SK-N-SH treated with all-trans-retinoic acid at 6 μM for 48 hours (cell line): Measurements from ENCODE around the gene HSF2.

Experiments
- ATAC-seq: fragments of 200-7000 bp; cut with Tn5 transposase; 3 replicates; pipeline ENCODE4 v1.9.1; 2020; ENCODE audit warnings: mild to moderate bottlenecking, moderate library complexity
- ARNTL ChIP-seq: fragments of 450-650 bp; formaldehyde crosslinking; IDR thresholded peaks from 2 replicates; pipeline ENCODE4 v1.5.0; 2020; ENCODE audit warnings: low read depth, mild to moderate bottlenecking, moderate library complexity, borderline replicate concordance
- BACH2 ChIP-seq: fragments of 250-450 bp; sonication (Bioruptor Pico); IDR thresholded peaks from 2 replicates; pipeline ENCODE4 v1.9.0; 2021; ENCODE audit warnings: mild to moderate bottlenecking, borderline replicate concordance
- CSDC2 ChIP-seq: fragments of 250-450 bp; sonication (Bioruptor Pico); IDR thresholded peaks from 2 replicates; pipeline ENCODE4 v1.5.0; 2020; ENCODE audit warnings: mild to moderate bottlenecking, moderate library complexity
- ESRRG ChIP-seq: fragments of 250-450 bp; sonication (Bioruptor Pico); IDR thresholded peaks from 2 replicates; pipeline ENCODE4 v1.6.1; 2021; ENCODE audit warnings: mild to moderate bottlenecking
- GLIS3 ChIP-seq: fragments of 250-450 bp; sonication (Bioruptor Pico); IDR thresholded peaks from 2 replicates; pipeline ENCODE4 v1.5.0; 2020; ENCODE audit warnings: mild to moderate bottlenecking, moderate library complexity
- ISL1 ChIP-seq: fragments of 250-450 bp; sonication (Bioruptor Pico); IDR thresholded peaks from 2 replicates; pipeline ENCODE4 v2.1.2; 2022; ENCODE audit warnings: mild to moderate bottlenecking, moderate library complexity
- OSR1 ChIP-seq: fragments of 250-450 bp; sonication (Bioruptor Pico); IDR thresholded peaks from 2 replicates; pipeline ENCODE4 v1.8.0; 2022; ENCODE audit warnings: moderate library complexity, mild to moderate bottlenecking, inconsistent platforms
- PPARA ChIP-seq: fragments of 250-450 bp; sonication (Bioruptor Pico); IDR thresholded peaks from 2 replicates; pipeline ENCODE4 v1.5.0; 2020; ENCODE audit warnings: mild to moderate bottlenecking, borderline replicate concordance
- SNAI2 ChIP-seq: fragments of 250-450 bp; sonication (Bioruptor Pico); IDR thresholded peaks from 2 replicates; pipeline ENCODE4 v1.5.0; 2020; ENCODE audit warnings: mild to moderate bottlenecking, moderate library complexity
- TCF4 ChIP-seq: fragments of 250-450 bp; sonication (Bioruptor Pico); IDR thresholded peaks from 2 replicates; pipeline ENCODE4 v1.8.0; 2021; ENCODE audit warnings: mild to moderate bottlenecking, moderate library complexity, borderline replicate concordance
- TOX ChIP-seq: fragments of 250-450 bp; sonication (Bioruptor Pico); IDR thresholded peaks from 2 replicates; pipeline ENCODE4 v1.8.0; 2021; ENCODE audit warnings: mild to moderate bottlenecking, moderate library complexity, borderline replicate concordance
- ZC3H10 ChIP-seq: fragments of 250-450 bp; sonication (Bioruptor Pico); IDR thresholded peaks from 2 replicates; pipeline ENCODE4 v1.5.1; 2021; ENCODE audit warnings: mild to moderate bottlenecking, moderate library complexity
- ZFP3 ChIP-seq: fragments of 250-450 bp; sonication (Bioruptor Pico); IDR thresholded peaks from 2 replicates; pipeline ENCODE4 v1.5.0; 2020; ENCODE audit warnings: mild to moderate bottlenecking, moderate library complexity
- ZFP30 ChIP-seq: fragments of 450-650 bp; formaldehyde crosslinking; IDR thresholded peaks from 2 replicates; pipeline ENCODE4 v1.5.0; 2022; ENCODE audit warnings: mild to moderate bottlenecking, moderate library complexity
- ZNF565 ChIP-seq: fragments of 450-650 bp; formaldehyde crosslinking; conservative IDR thresholded peaks from 2 replicates; pipeline ENCODE4 v1.5.0; 2020; ENCODE audit warnings: low read depth, mild to moderate bottlenecking, moderate library complexity
- ZNF70 ChIP-seq: fragments of 450-650 bp; formaldehyde crosslinking; IDR thresholded peaks from 2 replicates; pipeline ENCODE4 v1.5.0; 2020; ENCODE audit warnings: mild to moderate bottlenecking, moderate library complexity
- ZNF8 ChIP-seq: fragments of 450-650 bp; formaldehyde crosslinking; IDR thresholded peaks from 2 replicates; pipeline ENCODE4 v1.5.0; 2020; ENCODE audit warnings: mild to moderate bottlenecking, moderate library complexity
- TF ChIP-seq, protein P1 (sequence below): fragments of 250-450 bp; sonication (Bioruptor Pico); IDR thresholded peaks from 2 replicates; pipeline ENCODE4 v1.5.1; 2021; ENCODE audit warnings: mild to moderate bottlenecking, moderate library complexity
- TF ChIP-seq, protein P2 (sequence below): fragments of 250-450 bp; sonication (Bioruptor Pico); IDR thresholded peaks from 2 replicates; pipeline ENCODE4 v1.5.0; 2020; ENCODE audit warnings: mild to moderate bottlenecking, moderate library complexity
- TF ChIP-seq, protein P3 (sequence below): fragments of 250-450 bp; sonication (Bioruptor Pico); IDR thresholded peaks from 2 replicates; pipeline ENCODE4 v1.8.0; 2020; ENCODE audit warnings: mild to moderate bottlenecking, moderate library complexity, borderline replicate concordance
- TF ChIP-seq, protein P4 (sequence below): fragments of 250-450 bp; sonication (Bioruptor Pico); IDR thresholded peaks from 2 replicates; pipeline ENCODE4 v1.8.0; 2021; ENCODE audit warnings: low read depth, mild to moderate bottlenecking, moderate library complexity, borderline replicate concordance
- TF ChIP-seq, protein P5 (sequence below): fragments of 250-450 bp; sonication (Bioruptor Pico); IDR thresholded peaks from 2 replicates; pipeline ENCODE4 v1.5.1; 2020; ENCODE audit warnings: low read depth, mild to moderate bottlenecking, moderate library complexity

HSF2 gene

DNA sequence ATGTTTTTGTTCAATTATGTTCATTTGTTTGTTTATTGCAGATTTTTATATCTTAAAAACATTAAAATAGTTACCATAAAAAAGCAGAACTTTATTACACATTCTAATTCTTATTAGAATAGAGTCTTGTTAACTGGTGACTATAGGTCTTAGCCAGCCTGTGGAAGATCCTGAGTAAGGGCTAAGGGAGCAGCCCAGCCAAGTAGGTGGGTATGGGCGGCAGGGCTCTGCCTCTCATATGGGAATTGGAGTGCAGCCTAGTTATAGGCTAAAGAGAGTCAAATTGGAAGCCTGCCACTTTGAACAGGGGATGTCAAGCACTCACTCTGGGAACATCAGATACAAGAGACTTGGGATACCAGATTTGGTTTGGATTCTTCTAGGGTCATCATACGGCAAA is 10.5 kb upstream of the HSF2 start:
- ATAC-seq = no peak
- TF ChIP-seq TOX (no peak), ZFP30 (CRISPR knock-in tag) (no peak), OSR1 (CRISPR knock-in tag) (no peak), ZNF565 (no peak), ZC3H10 (CRISPR knock-in tag) (no peak), ZNF70 (CRISPR knock-in tag) (no peak), ZNF8 (no peak), ISL1 (CRISPR knock-in tag) (no peak), GLIS3 (CRISPR knock-in tag) (no peak), CSDC2 (CRISPR knock-in tag) (no peak), ZFP3 (no peak), BACH2 (no peak)
- TF ChIP-seq, protein P1, sequence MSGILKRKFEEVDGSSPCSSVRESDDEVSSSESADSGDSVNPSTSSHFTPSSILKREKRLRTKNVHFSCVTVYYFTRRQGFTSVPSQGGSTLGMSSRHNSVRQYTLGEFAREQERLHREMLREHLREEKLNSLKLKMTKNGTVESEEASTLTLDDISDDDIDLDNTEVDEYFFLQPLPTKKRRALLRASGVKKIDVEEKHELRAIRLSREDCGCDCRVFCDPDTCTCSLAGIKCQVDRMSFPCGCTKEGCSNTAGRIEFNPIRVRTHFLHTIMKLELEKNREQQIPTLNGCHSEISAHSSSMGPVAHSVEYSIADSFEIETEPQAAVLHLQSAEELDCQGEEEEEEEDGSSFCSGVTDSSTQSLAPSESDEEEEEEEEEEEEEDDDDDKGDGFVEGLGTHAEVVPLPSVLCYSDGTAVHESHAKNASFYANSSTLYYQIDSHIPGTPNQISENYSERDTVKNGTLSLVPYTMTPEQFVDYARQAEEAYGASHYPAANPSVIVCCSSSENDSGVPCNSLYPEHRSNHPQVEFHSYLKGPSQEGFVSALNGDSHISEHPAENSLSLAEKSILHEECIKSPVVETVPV = no peak
- TF ChIP-seq, protein P2, sequence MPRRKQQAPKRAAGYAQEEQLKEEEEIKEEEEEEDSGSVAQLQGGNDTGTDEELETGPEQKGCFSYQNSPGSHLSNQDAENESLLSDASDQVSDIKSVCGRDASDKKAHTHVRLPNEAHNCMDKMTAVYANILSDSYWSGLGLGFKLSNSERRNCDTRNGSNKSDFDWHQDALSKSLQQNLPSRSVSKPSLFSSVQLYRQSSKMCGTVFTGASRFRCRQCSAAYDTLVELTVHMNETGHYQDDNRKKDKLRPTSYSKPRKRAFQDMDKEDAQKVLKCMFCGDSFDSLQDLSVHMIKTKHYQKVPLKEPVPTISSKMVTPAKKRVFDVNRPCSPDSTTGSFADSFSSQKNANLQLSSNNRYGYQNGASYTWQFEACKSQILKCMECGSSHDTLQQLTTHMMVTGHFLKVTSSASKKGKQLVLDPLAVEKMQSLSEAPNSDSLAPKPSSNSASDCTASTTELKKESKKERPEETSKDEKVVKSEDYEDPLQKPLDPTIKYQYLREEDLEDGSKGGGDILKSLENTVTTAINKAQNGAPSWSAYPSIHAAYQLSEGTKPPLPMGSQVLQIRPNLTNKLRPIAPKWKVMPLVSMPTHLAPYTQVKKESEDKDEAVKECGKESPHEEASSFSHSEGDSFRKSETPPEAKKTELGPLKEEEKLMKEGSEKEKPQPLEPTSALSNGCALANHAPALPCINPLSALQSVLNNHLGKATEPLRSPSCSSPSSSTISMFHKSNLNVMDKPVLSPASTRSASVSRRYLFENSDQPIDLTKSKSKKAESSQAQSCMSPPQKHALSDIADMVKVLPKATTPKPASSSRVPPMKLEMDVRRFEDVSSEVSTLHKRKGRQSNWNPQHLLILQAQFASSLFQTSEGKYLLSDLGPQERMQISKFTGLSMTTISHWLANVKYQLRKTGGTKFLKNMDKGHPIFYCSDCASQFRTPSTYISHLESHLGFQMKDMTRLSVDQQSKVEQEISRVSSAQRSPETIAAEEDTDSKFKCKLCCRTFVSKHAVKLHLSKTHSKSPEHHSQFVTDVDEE (CRISPR knock-in tag) = no peak
- TF ChIP-seq, protein P3, sequence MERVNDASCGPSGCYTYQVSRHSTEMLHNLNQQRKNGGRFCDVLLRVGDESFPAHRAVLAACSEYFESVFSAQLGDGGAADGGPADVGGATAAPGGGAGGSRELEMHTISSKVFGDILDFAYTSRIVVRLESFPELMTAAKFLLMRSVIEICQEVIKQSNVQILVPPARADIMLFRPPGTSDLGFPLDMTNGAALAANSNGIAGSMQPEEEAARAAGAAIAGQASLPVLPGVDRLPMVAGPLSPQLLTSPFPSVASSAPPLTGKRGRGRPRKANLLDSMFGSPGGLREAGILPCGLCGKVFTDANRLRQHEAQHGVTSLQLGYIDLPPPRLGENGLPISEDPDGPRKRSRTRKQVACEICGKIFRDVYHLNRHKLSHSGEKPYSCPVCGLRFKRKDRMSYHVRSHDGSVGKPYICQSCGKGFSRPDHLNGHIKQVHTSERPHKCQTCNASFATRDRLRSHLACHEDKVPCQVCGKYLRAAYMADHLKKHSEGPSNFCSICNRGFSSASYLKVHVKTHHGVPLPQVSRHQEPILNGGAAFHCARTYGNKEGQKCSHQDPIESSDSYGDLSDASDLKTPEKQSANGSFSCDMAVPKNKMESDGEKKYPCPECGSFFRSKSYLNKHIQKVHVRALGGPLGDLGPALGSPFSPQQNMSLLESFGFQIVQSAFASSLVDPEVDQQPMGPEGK (CRISPR knock-in tag) = no peak
- TF ChIP-seq, all 23 proteins: peak for 0

DNA sequence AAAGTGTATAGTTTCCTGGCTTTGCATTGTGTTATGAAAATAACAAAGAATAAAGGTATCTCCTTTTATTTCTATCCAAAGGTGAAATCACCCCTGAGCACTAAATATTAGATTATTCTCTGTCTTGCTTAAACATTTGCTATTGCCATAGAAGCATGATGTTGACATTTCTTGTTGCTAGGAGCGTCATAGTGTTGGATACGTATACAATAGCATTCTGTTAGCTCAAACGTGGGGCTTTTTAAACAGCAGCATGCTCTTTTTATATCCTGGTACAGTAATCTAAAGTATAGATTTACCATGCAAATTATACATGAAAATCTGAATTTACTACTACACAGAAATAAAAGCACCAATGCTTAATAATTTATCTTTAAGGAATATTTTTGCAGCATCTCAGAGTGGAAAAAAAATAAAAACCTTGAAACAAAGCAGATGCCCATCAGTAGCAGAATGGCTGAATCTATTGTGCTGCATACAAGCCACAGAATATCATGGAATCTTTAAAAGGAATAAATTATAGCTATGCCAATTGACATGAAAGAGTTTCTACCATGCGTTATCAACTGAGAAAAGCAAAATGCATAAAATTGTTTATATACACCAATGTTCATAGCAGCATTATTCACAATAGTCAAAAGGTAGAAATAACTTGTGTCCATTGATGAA is 9.6 kb upstream of the HSF2 start:
- TF ChIP-seq, protein P3 (CRISPR knock-in tag) = no peak
- TF ChIP-seq, protein P2 (CRISPR knock-in tag) = no peak
- no peak for TF ChIP-seq ZFP3
- no peak for TF ChIP-seq TCF4 (CRISPR knock-in tag)
- TF ChIP-seq, protein P4, sequence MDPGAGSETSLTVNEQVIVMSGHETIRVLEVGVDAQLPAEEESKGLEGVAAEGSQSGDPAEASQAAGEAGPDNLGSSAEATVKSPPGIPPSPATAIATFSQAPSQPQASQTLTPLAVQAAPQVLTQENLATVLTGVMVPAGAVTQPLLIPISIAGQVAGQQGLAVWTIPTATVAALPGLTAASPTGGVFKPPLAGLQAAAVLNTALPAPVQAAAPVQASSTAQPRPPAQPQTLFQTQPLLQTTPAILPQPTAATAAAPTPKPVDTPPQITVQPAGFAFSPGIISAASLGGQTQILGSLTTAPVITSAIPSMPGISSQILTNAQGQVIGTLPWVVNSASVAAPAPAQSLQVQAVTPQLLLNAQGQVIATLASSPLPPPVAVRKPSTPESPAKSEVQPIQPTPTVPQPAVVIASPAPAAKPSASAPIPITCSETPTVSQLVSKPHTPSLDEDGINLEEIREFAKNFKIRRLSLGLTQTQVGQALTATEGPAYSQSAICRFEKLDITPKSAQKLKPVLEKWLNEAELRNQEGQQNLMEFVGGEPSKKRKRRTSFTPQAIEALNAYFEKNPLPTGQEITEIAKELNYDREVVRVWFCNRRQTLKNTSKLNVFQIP (CRISPR knock-in tag) = no peak
- TF ChIP-seq ZNF70 (CRISPR knock-in tag) = no peak
- no peak for TF ChIP-seq ZNF8
- TF ChIP-seq SNAI2 = no peak
- TF ChIP-seq, protein P5, sequence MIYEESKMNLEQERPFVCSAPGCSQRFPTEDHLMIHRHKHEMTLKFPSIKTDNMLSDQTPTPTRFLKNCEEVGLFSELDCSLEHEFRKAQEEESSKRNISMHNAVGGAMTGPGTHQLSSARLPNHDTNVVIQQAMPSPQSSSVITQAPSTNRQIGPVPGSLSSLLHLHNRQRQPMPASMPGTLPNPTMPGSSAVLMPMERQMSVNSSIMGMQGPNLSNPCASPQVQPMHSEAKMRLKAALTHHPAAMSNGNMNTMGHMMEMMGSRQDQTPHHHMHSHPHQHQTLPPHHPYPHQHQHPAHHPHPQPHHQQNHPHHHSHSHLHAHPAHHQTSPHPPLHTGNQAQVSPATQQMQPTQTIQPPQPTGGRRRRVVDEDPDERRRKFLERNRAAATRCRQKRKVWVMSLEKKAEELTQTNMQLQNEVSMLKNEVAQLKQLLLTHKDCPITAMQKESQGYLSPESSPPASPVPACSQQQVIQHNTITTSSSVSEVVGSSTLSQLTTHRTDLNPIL (CRISPR knock-in tag) = no peak
- TF ChIP-seq CSDC2 (CRISPR knock-in tag) = no peak
- TF ChIP-seq OSR1 (CRISPR knock-in tag) = no peak
- no peak for TF ChIP-seq BACH2
- TF ChIP-seq ESRRG (CRISPR knock-in tag) = no peak
- no peak for TF ChIP-seq ZFP30 (CRISPR knock-in tag)
- no peak for TF ChIP-seq PPARA
- TF ChIP-seq ARNTL (CRISPR knock-in tag) = no peak
- ATAC-seq = no peak
